Measurements from ENCODE around the gene CTPS1.

DNA sequence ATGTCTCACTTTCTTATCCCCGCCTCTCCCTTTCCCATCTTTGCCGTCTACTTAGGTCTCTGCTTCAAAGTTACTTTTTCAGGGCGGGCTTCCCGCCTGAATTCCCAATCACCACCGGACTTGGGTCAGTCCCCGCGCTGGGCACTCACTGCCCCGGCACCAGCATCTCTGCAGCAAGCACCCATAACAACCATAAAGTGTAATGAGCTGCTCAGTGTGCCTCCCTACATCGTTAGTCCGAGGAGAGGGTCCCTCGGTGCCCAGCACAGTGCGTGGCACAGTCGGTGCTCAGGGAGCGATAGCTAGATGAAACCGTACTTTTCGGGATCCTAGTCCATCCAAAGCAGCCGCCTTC lies 633 bp upstream of the CTPS1 start:
- TF ChIP-seq, protein P1, sequence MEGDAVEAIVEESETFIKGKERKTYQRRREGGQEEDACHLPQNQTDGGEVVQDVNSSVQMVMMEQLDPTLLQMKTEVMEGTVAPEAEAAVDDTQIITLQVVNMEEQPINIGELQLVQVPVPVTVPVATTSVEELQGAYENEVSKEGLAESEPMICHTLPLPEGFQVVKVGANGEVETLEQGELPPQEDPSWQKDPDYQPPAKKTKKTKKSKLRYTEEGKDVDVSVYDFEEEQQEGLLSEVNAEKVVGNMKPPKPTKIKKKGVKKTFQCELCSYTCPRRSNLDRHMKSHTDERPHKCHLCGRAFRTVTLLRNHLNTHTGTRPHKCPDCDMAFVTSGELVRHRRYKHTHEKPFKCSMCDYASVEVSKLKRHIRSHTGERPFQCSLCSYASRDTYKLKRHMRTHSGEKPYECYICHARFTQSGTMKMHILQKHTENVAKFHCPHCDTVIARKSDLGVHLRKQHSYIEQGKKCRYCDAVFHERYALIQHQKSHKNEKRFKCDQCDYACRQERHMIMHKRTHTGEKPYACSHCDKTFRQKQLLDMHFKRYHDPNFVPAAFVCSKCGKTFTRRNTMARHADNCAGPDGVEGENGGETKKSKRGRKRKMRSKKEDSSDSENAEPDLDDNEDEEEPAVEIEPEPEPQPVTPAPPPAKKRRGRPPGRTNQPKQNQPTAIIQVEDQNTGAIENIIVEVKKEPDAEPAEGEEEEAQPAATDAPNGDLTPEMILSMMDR (IDR thresholded peaks at IDR 0.05): no peak
- TF ChIP-seq POLR2A (IDR thresholded peaks at IDR 0.05): no peak

All from Peyer's patch (tissue), 4 donors.